ENCODE measurements around the gene BRD3OS. TPM values are rescaled to one million over a fixed set of nuclear protein-coding genes. Genes with fewer than 3 reads are reported as not detected.

Gene BRD3OS
- total RNA-seq, 1 donor, result 26.2 TPM

DNA sequence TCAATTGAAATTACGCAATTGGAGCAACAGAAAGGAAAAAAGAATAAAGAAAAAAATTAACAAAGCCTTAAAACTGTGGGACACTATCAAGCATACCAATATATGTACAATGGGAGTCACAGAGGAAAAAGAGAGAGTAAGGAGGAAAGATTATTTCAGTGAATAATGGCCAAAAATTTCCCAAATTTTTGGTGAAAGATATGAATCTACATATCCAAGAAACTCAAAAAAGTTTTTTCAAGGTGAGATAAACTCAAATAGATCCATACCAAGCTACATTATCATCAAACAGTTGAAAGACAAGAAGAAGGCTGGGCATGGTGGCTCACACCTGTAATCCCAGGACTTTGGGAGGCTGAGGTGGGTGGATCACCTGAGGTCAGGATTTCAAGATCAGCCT lies 51.4 kb downstream of the BRD3OS start:
- TF ChIP-seq, protein P1, sequence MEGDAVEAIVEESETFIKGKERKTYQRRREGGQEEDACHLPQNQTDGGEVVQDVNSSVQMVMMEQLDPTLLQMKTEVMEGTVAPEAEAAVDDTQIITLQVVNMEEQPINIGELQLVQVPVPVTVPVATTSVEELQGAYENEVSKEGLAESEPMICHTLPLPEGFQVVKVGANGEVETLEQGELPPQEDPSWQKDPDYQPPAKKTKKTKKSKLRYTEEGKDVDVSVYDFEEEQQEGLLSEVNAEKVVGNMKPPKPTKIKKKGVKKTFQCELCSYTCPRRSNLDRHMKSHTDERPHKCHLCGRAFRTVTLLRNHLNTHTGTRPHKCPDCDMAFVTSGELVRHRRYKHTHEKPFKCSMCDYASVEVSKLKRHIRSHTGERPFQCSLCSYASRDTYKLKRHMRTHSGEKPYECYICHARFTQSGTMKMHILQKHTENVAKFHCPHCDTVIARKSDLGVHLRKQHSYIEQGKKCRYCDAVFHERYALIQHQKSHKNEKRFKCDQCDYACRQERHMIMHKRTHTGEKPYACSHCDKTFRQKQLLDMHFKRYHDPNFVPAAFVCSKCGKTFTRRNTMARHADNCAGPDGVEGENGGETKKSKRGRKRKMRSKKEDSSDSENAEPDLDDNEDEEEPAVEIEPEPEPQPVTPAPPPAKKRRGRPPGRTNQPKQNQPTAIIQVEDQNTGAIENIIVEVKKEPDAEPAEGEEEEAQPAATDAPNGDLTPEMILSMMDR (IDR thresholded peaks at IDR 0.05; ENCODE audit: insufficient read depth, low read length), result no peak
- no peak for DNase-seq (ENCODE audit: low read depth)
- H3K4me3 ChIP-seq (ENCODE audit: low read depth, low read length), result no peak overlapping the region

Other genes starting within 250 kb of the BRD3OS start
- 3.5 and 10.9 TPM in 2 replicates for gene VAV2, start 33.2 kb upstream of the BRD3OS start, total RNA-seq (ENCODE audit: low replicate concordance)
- gene BRD3, start 42.5 kb downstream of the BRD3OS start, total RNA-seq (ENCODE audit: low replicate concordance), result 7.4 and 7.5 TPM in 2 replicates
- gene WDR5, start 110.6 kb downstream of the BRD3OS start, total RNA-seq (ENCODE audit: low replicate concordance), result 14.4 and 19.9 TPM in 2 replicates
- not detected in 2 replicates for gene RNU6ATAC, start 139.1 kb downstream of the BRD3OS start, total RNA-seq (ENCODE audit: low replicate concordance)